ENCODE results near the gene KATNIP.

DNA sequence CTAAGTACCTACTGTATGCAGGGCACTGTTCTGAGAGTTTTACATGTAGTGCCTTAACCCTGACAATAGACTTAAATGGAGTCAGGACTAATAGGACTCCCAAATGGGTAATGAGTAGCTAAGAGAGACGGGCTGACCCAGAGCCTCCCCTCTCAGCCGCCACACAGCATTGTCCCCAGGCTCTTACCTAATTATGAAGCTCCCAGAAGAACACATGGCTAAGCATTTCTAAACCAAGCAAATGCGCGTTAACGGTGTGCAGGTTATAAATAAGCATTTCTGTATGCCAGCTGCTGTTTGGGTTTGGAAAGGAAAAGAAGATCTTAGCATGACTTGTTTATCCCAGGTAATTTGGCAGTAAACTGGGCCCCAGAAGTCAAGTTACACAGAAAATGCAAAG is 14.3 kb downstream of the KATNIP start:
- TF ChIP-seq FOXM1 (IDR thresholded peaks at IDR 0.05; ENCODE audit: borderline replicate concordance) (no peak), L3MBTL2 (conservative IDR thresholded peaks at IDR 0.05) (no peak), SP1 (IDR thresholded peaks at IDR 0.05) (no peak), BHLHE40 (IDR thresholded peaks at IDR 0.05; ENCODE audit: borderline replicate concordance) (no peak), ZNF384 (IDR thresholded peaks at IDR 0.05) (no peak), TARDBP (IDR thresholded peaks at IDR 0.05) (no peak), SUZ12 (IDR thresholded peaks at IDR 0.05) (no peak), ARNT (IDR thresholded peaks at IDR 0.05) (no peak), FOXK2 (IDR thresholded peaks at IDR 0.05) (no peak), NFRKB (IDR thresholded peaks at IDR 0.05) (no peak), HDGF (IDR thresholded peaks at IDR 0.05; ENCODE audit: borderline replicate concordance) (no peak)
- TF ChIP-seq, protein P1, sequence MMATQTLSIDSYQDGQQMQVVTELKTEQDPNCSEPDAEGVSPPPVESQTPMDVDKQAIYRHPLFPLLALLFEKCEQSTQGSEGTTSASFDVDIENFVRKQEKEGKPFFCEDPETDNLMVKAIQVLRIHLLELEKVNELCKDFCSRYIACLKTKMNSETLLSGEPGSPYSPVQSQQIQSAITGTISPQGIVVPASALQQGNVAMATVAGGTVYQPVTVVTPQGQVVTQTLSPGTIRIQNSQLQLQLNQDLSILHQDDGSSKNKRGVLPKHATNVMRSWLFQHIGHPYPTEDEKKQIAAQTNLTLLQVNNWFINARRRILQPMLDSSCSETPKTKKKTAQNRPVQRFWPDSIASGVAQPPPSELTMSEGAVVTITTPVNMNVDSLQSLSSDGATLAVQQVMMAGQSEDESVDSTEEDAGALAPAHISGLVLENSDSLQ (IDR thresholded peaks at IDR 0.05), result no peak
